HepG2 (cell line): ENCODE results near the gene ETV3L. TPM values are rescaled to one million over a fixed set of nuclear protein-coding genes. Genes with fewer than 3 reads are reported as not detected.

ENCODE experiments used
- CENPT ChIP-seq: sonication (generic); formaldehyde crosslinking; IDR thresholded peaks from 2 replicates; pipeline ENCODE4 v1.8.0; 2022; ENCODE audit warnings: low read depth, mild to moderate bottlenecking, moderate library complexity, missing genetic modification reagents
- DDIT3 ChIP-seq: sonication (generic); formaldehyde crosslinking; IDR thresholded peaks from 2 replicates; pipeline ENCODE4 v1.4.0; 2020; ENCODE audit warnings: mild to moderate bottlenecking, missing genetic modification reagents
- KLF6 ChIP-seq: IDR thresholded peaks from 2 replicates; pipeline ENCODE4 v1.8.0; 2016; ENCODE audit warnings: missing biosample characterization, missing genetic modification reagents
- NCOR1 ChIP-seq: fragments of 200-600 bp; sonication (generic); IDR thresholded peaks from 2 replicates; pipeline ENCODE4 v1.7.0; 2017; ENCODE audit warnings: antibody characterized with exemption, low read length, borderline replicate concordance
- NFE2L2 ChIP-seq: fragments of 150-350 bp; IDR thresholded peaks from 2 replicates; pipeline ENCODE4 v1.6.1; 2014; ENCODE audit warnings: low read length
- NONO ChIP-seq, 2 experiments: fragments of 450-650 bp in 1 of 2; sonication (generic) in 1 of 2; formaldehyde crosslinking in 1 of 2; IDR thresholded peaks in 1 of 2; conservative IDR thresholded peaks in 1 of 2; 2 replicates each; pipeline versions ENCODE4 v1.6.1 to v1.8.0; 2017 to 2022; ENCODE audit warnings: mild to moderate bottlenecking in 1 of 2, missing genetic modification reagents in 1 of 2, moderate library complexity in 1 of 2
- TCF7 ChIP-seq: sonication (generic); IDR thresholded peaks from 2 replicates; pipeline ENCODE4 v1.6.1; 2016; ENCODE audit warnings: antibody characterized with exemption, low read depth
- THAP11 ChIP-seq: IDR thresholded peaks from 2 replicates; pipeline ENCODE4 v1.6.1; 2016; ENCODE audit warnings: missing biosample characterization, missing genetic modification reagents
- XRCC5 ChIP-seq: fragments of 200-400 bp; formaldehyde crosslinking; optimal IDR thresholded peaks from 2 replicates; pipeline ENCODE3; 2017; ENCODE audit warnings: mild to moderate bottlenecking, low read length
- ZBED4 ChIP-seq: sonication (generic); formaldehyde crosslinking; IDR thresholded peaks from 2 replicates; pipeline ENCODE4 v1.4.0; 2020; ENCODE audit warnings: missing genetic modification reagents, borderline replicate concordance
- ZBTB33 ChIP-seq: sonication (generic); formaldehyde crosslinking; IDR thresholded peaks from 2 replicates; pipeline ENCODE4 v1.4.0; 2020; ENCODE audit warnings: missing genetic modification reagents
- ZBTB43 ChIP-seq: sonication (generic); formaldehyde crosslinking; conservative IDR thresholded peaks from 2 replicates; pipeline ENCODE4 v1.4.0; 2020; ENCODE audit warnings: missing genetic modification reagents
- ZBTB8A ChIP-seq: sonication (generic); formaldehyde crosslinking; IDR thresholded peaks from 2 replicates; pipeline ENCODE4 v1.4.0; 2020; ENCODE audit warnings: mild to moderate bottlenecking, low read depth, missing genetic modification reagents, borderline replicate concordance
- ZNF572 ChIP-seq: sonication (generic); formaldehyde crosslinking; IDR thresholded peaks from 2 replicates; pipeline ENCODE4 v1.5.1; 2020; ENCODE audit warnings: mild to moderate bottlenecking, missing genetic modification reagents
- ZNF768 ChIP-seq: sonication (generic); formaldehyde crosslinking; IDR thresholded peaks from 2 replicates; pipeline ENCODE4 v1.4.0; 2020; ENCODE audit warnings: missing genetic modification reagents
- ZNF891 ChIP-seq: sonication (generic); formaldehyde crosslinking; IDR thresholded peaks from 2 replicates; pipeline ENCODE4 v1.5.0; 2020; ENCODE audit warnings: mild to moderate bottlenecking, missing genetic modification reagents
- ZUFSP ChIP-seq: sonication (generic); formaldehyde crosslinking; IDR thresholded peaks from 2 replicates; pipeline ENCODE4 v1.9.0; 2021; ENCODE audit warnings: missing genetic modification reagents, mild to moderate bottlenecking, borderline replicate concordance
- polyA plus RNA-seq, 8 experiments: library from polyadenylated mRNA; depleted of rRNA in 3 of 8; stranded (reverse) in 7 of 8; unstranded in 1 of 8; fragments of >200 nt; fragmentation: Illumina TruSeq in 4 of 8; extraction: Trizol in 4 of 8; gene quantifications; 2 replicates each; pipeline versions ENCODE4 v1.2.1 to v1.2.3, GENCODE V29; 2011 to 2016; ENCODE audit warnings: low read depth in 4 of 8, missing spikeins in 1 of 8, mixed read lengths in 1 of 8; ENCODE audit not compliant: insufficient read depth in 1 of 8
- total RNA-seq, 5 experiments: library from RNA; depleted of rRNA; stranded (reverse); fragments of >200 nt; fragmentation: Illumina TruSeq; extraction: Trizol; gene quantifications; 2 replicates each; pipeline ENCODE4 v1.2.3, GENCODE V29; 2016; ENCODE audit warnings: low read depth in 1 of 5

The ETV3L gene
- total and polyA plus RNA-seq, 2 of the 13 experiments (the other 11 are each of a cell fraction or from before 2014, with no cell fraction given) = not detected

- TF ChIP-seq ZBTB43 = no peak
- TF ChIP-seq XRCC5 = no peak
- TF ChIP-seq DDIT3 = no peak
- no peak for TF ChIP-seq NFE2L2
- no peak for TF ChIP-seq CENPT (CRISPR knock-in tag)
- no peak for TF ChIP-seq ZBTB8A (CRISPR knock-in tag)
- TF ChIP-seq NONO (IDR thresholded peaks at IDR 0.05) = no peak
- no peak for TF ChIP-seq NONO (CRISPR knock-in tag; conservative IDR thresholded peaks at IDR 0.05)
- TF ChIP-seq NCOR1 = no peak
- 0 out of 2 replicates have a peak, but pooled peaks have one; percentile 54 for TF ChIP-seq ZNF572 (CRISPR knock-in tag)
- TF ChIP-seq ZUFSP (CRISPR knock-in tag) = no peak
- peak; percentile 32; the same call in 1 of the 2 replicates for TF ChIP-seq ZNF768 (CRISPR knock-in tag)
- no peak for TF ChIP-seq KLF6
- TF ChIP-seq THAP11 (CRISPR knock-in tag) = no peak
- no peak; the same call in 1 of the 2 replicates for TF ChIP-seq ZNF891
- TF ChIP-seq ZBED4 (CRISPR knock-in tag) = peak; percentile 36; the same call in 1 of the 2 replicates
- TF ChIP-seq ZBTB33 (CRISPR knock-in tag) = no peak
- TF ChIP-seq TCF7 = no peak
Measured at GRCh38 chr1:157073944-157074685, 25.5 kb downstream of the ETV3L start (continued).
